ENCODE measurements around the gene HEXD.

HEXD gene

GRCh38 chr17:82415786-82416185 lies 2.4 kb upstream of the HEXD start:
- no peaks in the 10 kb centered on the region for H3K9me3 ChIP-seq (ENCODE audit: control insufficient read depth, insufficient read depth, low read length)
- no peaks in the 10 kb centered on the region for H3K9me2 ChIP-seq (replicated peaks; ENCODE audit: control insufficient read depth, low read length)
- no peak overlapping the region for H3K27ac ChIP-seq (ENCODE audit: low read depth, low read length)
- H3K4me3 ChIP-seq (ENCODE audit: low read length), result no peak overlapping the region
- no peak overlapping the region for H3K4me2 ChIP-seq (ENCODE audit: low read length)
- peaks cover 17% of the 10 kb centered on the region for H3K4me1 ChIP-seq (ENCODE audit: control insufficient read depth, low read length)
- H3K79me2 ChIP-seq (ENCODE audit: control insufficient read depth, low read length), result peaks cover 16% of the 10 kb centered on the region
- no peaks in the 10 kb centered on the region; the same call in 1 of the 2 replicates for H3F3A ChIP-seq (ENCODE audit: control insufficient read depth, insufficient read depth)
- no peaks in the 10 kb centered on the region for H3K27me3 ChIP-seq (ENCODE audit: control insufficient read depth, low read length)
- TF ChIP-seq CTCF (IDR thresholded peaks at IDR 0.05; ENCODE audit: low read depth, low read length, poor library complexity, severe bottlenecking) (no peak), EZH2phosphoT487 (IDR thresholded peaks at IDR 0.05; ENCODE audit: borderline replicate concordance, low read length) (no peak)
- peaks cover 8% of the 10 kb centered on the region for H4K20me1 ChIP-seq (ENCODE audit: control insufficient read depth, insufficient read depth, low read depth, low read length)
- H3K36me3 ChIP-seq (ENCODE audit: control insufficient read depth, low read length), result peaks cover 5% of the 10 kb centered on the region

DNA sequence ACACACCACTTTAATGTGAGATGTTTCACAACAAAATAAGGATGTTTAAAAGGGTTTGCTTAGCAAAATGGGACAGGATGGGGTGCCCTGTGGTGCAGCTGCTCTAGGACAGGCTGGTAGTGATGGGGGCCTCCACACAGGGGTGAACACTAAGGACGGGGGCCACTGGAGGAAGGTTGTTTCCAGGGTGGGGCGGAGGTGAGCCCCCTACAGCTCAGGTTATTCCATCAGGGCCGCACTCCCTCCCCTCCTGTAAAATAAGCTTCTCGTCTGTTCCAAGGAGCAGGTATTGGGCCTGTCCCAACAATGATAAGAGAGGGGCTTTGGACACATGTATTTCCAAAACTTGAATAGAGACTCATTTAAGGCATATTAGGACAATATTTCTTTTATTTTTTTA lies 1.9 kb upstream of the HEXD start:
- Histone ChIP-seq H3K9me2 (replicated peaks; ENCODE audit: control insufficient read depth, low read length) (no peaks in the 10 kb centered on the region), H3K4me1 (ENCODE audit: control insufficient read depth, low read length) (peaks cover 17% of the 10 kb centered on the region), H3K27me3 (ENCODE audit: control insufficient read depth, low read length) (no peaks in the 10 kb centered on the region), H3F3A (ENCODE audit: control insufficient read depth, insufficient read depth) (no peaks in the 10 kb centered on the region; the same call in 1 of the 2 replicates), H3K79me2 (ENCODE audit: control insufficient read depth, low read length) (peaks cover 16% of the 10 kb centered on the region), H3K4me3 (ENCODE audit: low read length) (no peak overlapping the region), H3K27ac (ENCODE audit: low read depth, low read length) (no peak overlapping the region), H3K36me3 (ENCODE audit: control insufficient read depth, low read length) (peaks cover 9% of the 10 kb centered on the region), H4K20me1 (ENCODE audit: control insufficient read depth, insufficient read depth, low read depth, low read length) (peaks cover 8% of the 10 kb centered on the region), H3K4me2 (ENCODE audit: low read length) (no peak overlapping the region), H3K9me3 (ENCODE audit: control insufficient read depth, insufficient read depth, low read length) (no peaks in the 10 kb centered on the region)
- TF ChIP-seq EZH2phosphoT487 (IDR thresholded peaks at IDR 0.05; ENCODE audit: borderline replicate concordance, low read length) (no peak), CTCF (IDR thresholded peaks at IDR 0.05; ENCODE audit: low read depth, low read length, poor library complexity, severe bottlenecking) (no peak)

DNA sequence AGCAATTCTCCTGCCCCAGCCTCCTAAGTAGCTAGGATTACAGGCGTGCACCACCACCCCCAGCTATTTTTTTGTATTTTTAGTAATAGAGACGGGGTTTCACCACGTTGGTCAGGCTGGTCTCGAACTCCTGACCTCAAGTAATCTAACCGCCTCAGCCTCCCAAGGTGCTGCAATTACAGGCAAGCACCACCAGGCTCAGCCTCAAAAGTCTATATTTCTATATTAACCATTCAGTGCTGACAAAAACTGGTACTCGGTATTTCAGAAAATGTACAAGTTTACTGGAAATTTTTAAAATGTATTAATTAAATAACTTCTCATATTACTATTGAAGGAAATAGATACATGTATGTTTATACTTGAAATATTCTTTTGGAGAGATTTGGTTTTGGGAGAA lies 1.4 kb upstream of the HEXD start:
- TF ChIP-seq EZH2phosphoT487 (IDR thresholded peaks at IDR 0.05; ENCODE audit: borderline replicate concordance, low read length), result no peak
- TF ChIP-seq CTCF (IDR thresholded peaks at IDR 0.05; ENCODE audit: low read depth, low read length, poor library complexity, severe bottlenecking), result no peak
- Histone ChIP-seq H3F3A (ENCODE audit: control insufficient read depth, insufficient read depth) (no peaks in the 10 kb centered on the region; the same call in 1 of the 2 replicates), H3K4me3 (ENCODE audit: low read length) (no peak overlapping the region), H3K4me1 (ENCODE audit: control insufficient read depth, low read length) (peaks cover 17% of the 10 kb centered on the region), H3K27me3 (ENCODE audit: control insufficient read depth, low read length) (no peaks in the 10 kb centered on the region), H3K36me3 (ENCODE audit: control insufficient read depth, low read length) (peaks cover 9% of the 10 kb centered on the region), H4K20me1 (ENCODE audit: control insufficient read depth, insufficient read depth, low read depth, low read length) (peaks cover 8% of the 10 kb centered on the region), H3K79me2 (ENCODE audit: control insufficient read depth, low read length) (peaks cover 16% of the 10 kb centered on the region), H3K27ac (ENCODE audit: low read depth, low read length) (no peak overlapping the region), H3K9me3 (ENCODE audit: control insufficient read depth, insufficient read depth, low read length) (no peaks in the 10 kb centered on the region), H3K9me2 (replicated peaks; ENCODE audit: control insufficient read depth, low read length) (no peaks in the 10 kb centered on the region), H3K4me2 (ENCODE audit: low read length) (no peak overlapping the region)
